ENCODE measurements around the gene KIF3B.
A peak's percentile ranks its signal among the peaks of the same experiment; 100 is the strongest.
"Not testable (repeated sequence)": the region's sequence is repeated elsewhere in the genome, so short reads cannot be mapped to it uniquely, and the experiment has no call there.

Gene KIF3B

DNA sequence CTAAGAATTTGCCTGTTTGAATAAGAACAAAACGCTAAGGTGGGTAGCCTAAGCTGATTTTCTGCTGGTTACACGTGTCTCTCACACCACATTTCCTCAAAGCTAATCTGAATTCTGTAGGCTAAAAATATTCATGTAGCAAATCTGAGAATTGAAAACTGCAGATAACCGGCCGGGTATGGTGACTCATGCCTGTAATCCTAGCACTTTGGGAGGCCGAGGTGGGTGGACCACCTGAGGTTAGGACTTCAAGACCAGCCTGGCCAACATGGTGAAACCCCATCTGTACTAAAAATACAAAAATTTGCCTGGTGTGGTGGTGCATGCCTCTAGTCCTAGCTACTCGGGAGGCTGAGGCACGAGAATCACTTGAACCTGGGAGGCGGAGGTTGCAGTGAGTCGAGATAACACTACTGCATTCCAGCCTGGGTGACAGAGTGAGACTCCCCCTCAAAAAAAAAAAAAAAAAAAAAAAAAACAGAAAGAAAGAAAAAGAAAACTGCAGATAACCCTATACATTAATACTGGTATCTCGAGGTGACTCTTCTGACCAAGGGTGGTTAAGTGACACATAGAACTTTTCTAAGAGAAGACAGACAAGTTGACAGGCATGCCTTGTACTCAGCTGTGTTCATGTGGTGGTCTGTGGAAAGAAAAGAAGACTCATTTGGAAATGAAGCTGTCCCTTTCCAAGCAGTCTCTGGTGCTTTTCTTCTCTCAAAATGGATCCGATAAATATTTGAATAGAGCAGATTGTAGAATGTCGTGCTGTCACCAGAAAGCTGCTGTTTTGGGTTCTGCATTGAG lies 55.9 kb downstream of the KIF3B start:
- no peak for DNase-seq

DNA sequence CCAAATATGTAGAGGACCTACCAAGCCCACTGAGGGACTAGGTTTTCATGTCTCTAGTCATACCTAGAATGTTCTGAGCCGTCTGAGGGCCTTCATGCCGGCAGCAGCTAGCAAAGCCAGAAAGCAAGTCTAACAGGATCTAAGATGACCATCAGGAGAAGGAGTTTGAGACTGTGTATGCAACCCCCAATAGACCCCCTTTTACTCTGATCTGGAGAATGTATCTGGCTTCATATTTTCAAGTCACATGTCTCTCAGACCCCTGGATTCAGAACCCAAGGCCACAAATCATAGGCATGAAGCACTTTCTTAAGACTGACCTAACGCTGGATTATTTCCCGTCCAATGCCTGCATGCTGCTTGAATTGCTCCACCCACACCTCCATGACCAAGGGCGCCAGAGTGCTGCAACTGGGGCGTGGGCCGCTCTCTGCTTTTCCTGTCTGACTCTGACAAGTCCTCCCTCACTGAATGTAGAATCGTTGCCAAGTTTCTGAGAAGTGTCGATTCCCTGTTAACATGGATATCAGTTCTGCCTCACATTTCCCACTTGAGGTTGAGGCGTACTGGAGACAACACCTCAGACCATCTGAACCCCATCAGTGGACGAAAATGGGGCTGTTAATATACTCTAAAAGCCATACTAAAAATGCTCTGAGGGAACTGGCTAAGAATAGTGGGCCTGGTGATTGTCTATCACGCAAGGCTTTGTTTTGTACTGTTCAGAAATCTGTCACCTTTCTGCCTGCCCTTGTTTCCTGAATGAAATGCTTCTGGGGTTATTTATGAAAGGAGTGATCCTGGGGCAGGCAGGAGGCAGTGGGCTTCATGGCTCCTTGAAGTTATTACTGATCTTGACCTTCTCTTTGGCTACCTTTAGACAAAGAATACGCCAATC lies 56.8 kb downstream of the KIF3B start:
- DNase-seq, result no peak

DNA sequence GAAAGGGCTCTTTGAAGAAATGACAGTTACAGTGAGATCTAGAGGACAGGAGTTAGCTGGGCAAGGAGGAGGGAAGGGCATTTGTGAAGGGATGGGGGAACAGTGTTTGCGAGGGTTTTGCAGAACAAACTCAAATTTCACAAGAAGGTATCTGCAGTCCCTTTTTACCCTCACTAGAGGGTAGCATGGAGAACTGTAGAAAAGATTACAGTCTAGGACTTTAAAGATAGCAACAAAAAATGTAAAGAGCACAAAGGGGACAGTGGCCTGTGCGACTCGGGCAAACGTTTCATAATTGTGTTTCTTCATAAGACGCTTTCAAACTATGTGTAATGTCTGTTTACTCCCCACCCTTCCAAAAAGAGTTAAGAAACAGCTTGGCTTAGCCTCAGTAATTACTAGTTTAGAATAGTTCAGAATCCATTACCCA lies 59.5 kb downstream of the KIF3B start:
- peak; percentile 22 for DNase-seq

DNA sequence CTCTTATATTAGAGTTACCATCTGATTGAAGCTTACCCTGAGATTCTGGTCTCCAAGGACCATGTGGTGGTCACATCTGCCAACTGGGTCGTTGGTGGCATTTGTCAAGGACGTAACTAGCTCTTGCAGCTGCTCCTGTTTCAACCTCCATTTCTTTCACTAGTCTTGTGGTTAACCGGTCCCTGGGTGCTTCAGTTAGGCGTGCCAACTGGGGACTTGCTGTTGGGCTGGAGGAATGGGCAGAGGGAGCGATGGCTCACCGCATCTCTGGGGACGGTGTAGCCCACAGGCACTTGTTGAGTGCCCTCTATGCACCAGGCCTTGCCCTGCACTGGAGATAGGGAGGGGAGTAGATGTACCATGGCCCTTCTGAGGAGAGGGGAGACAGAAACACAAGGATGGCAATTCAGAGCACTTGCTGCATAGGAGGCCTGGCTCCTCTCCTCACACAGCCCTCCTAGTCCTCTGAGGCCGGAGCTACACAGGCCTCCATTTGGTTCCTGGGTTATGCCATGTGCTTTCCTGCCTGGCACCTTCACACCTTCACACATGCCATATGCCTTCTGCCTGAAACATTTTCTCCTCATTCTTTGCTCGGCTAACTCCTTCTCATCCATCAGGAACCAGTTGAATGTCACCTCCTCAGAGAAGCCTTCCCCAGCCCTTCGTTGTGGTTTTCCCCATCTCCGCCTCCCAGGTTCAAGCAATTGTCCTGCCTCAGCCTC lies 60.6 kb downstream of the KIF3B start:
- no peak for DNase-seq

DNA sequence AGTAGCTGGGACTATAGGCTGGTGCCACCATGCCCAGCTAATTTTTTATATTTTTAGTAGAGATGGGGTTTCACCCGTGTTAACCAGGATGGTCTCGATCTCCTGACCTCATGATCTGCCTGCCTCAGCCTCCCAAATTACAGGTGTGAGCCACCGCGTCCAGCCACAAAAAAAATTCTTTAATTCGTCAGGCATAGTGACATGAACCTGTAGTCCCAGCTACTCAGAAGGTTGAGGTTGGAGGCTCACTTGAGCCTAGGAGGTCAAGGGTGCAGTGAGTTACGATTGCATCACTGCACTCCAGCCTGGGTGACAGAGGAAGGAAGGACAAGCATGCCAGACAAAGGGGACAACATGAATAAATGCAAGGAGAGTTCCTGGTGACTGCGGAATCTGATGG lies 61.2 kb downstream of the KIF3B start:
- no peak for DNase-seq

DNA sequence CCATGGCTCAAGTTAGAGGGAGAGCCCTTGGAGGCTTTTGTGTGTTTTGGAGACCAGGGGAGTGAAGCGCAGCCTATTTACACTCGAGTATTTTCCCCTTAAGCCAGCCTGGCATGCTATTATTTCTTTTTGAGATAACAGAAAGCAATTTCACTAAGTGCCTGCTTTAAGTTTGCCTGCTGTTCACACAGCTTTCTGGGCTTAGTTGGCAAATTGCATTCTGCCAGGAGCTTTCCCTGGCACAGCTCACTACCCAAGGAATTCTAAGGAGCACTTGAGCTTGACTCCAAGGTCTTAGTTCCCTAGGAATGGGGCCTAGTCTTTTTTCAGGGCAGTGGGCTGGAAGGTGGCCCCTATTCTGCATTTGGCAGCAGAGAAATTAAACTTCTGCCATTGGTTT lies 61.7 kb downstream of the KIF3B start:
- DNase-seq, result no peak

DNA sequence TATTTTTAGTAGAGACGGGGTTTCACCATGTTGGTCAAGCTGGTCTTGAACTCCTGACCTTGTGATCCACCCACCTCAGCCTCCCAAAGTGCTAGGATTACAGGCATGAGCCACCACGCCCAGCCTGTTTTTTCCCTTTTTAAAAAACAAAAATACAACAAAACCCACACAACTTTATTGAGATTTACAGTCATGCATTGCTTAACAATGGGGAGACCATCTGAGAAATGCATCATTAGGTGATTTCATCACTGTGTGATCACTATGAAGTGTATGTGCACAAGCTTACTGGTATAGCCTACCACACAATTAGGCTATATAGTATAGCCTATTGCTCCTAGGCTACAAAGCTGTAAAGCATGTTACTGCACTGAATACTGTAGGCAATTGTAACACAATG lies 63.6 kb downstream of the KIF3B start:
- not testable (repeated sequence) for DNase-seq

DNA sequence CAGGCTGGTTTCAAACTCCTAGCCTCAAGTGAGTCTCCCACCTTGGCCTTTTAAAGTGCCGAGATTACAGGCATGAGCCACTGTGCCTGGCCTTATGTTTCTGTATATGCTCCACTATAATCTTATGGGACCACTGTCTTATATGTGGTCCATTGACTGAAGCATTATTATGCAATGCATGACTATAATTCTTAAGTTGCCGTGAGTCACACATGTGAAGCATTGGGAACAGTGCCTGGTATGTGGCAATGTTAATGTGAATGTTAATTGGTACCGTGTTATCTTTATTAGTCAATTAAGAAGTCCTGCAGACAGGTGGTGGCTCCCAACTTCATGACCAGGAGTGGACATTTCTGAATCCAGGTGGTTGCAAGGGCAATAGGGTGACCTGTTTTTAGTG lies 66.0 kb downstream of the KIF3B start:
- DNase-seq, result no peak

DNA sequence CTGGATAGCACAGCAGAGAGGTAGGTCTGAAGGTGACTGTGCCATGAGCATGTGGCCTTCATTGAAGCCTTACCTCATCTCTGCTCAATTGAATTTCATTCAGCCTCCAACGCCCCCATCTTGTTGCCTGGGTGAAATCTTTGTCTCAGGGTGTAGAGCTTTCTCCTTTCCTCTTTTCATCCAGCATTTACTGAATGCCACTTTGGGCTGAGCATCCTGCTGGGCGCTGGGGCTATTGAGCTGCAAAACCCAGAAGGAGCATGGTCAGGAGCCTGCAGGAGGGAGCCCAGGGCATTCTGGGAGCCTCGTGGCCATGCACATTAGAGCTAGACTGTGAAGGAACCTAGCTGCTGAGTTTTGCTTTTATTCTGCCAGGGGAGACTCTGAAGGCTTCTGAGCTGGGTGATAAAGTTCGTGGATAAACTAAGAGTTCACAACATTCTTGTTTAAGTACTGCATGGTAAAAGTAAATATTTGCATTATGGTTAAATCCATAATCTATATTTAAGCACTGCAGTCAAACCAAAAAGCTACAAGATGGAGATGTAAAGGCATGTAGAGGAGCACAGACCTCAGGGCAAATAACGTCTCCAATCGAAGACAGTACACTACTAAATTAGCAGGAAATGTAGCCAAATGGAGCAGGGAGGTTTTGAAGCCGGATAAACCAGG lies 67.5 kb downstream of the KIF3B start:
- DNase-seq, result no peak

DNA sequence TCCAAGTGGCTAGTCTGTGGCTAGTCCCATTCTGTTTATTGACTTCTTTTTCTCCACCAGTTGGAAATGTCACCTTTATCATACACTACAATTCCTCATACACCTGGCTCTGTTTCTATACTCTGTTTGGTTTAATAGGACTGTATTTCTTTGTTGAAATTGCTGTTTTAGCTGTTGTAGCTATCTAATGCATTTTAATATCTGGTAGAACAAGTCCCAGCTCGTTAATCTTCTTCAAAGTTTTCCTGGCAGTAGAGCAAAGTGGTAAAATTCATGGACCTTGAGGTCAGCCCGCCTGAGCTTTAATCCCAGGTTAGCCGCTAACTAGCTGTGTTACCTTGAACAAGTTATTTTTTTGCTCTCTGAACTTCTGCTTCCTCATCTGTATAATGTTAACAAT lies 70.8 kb downstream of the KIF3B start:
- no peak for DNase-seq

DNA sequence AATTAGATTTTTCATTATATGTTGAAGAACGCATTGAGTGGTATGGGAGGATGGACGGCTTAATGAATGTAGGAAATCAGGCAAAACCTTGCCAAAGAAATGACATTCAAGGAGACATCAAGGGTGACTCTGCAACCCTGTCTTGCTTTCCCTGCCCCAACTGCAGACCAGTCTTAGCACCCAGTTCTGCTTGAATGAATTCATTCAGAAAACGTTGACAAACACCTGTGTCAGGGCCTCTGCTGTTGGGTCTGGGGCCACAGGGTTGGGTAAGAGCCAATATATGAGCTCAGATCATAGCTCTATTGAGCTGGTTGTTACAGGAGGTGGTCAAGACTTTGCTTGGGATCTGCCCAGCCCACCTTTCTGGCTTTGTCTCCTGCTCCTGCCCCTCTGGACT lies 73.0 kb downstream of the KIF3B start:
- no peak for DNase-seq

DNA sequence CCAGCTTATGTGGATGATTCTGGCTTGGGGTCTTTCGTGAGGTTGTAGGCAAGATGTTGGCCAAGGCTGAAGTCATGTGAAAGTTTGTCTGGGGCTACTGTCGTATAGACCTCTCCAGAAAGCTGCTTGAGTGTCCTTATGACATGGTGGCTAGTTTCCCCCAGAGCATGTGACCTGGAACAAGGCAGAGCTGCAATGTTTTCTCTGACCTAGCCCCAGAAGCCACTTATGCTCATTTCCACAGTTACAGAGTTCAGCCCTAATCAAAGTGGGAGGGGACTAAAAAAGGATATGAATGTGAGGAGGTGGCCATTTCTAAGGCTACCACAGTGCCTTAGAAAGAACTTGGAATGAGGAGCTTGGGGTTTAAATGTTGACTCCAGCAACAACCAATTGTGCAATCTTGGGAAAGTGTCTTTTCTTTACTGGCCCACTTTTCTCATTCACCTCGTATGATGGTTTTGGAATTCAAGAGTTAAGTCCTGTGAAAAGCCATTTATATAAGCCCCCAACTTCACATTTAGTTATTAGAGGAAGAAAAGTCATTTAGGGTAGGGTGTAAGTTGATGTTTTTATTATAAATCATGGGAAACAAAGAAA lies 74.8 kb downstream of the KIF3B start:
- DNase-seq, result no peak

DNA sequence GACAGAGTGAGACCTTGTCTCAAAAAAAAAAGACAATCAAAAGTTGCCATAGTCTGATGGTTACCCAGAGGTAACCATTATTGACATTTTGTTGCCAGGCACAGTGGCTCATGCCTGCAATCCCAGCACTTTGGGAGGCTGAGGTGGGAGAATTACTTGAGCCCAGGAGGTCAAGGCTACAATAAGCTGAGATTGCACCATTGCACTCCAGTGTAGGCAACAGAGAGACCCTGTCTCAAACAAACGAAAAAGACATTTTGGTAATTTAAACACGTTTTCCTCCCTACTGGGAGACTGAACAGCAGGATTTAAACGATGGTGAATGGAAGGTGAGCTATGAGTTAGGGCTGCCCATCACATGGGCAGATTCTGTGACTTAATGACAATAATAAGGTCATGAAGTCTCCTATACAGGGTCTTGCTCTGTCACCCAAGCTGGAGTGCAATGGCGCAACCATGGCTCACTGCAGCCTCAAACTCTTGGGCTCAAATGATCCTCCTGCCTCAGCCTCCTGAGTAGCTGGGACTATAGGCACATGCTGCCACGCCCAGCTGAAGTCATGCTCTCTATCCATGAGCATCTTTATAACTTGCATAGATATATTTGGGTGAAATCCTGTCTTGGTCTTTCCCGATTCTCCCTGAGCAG lies 76.5 kb downstream of the KIF3B start:
- no peak for DNase-seq

DNA sequence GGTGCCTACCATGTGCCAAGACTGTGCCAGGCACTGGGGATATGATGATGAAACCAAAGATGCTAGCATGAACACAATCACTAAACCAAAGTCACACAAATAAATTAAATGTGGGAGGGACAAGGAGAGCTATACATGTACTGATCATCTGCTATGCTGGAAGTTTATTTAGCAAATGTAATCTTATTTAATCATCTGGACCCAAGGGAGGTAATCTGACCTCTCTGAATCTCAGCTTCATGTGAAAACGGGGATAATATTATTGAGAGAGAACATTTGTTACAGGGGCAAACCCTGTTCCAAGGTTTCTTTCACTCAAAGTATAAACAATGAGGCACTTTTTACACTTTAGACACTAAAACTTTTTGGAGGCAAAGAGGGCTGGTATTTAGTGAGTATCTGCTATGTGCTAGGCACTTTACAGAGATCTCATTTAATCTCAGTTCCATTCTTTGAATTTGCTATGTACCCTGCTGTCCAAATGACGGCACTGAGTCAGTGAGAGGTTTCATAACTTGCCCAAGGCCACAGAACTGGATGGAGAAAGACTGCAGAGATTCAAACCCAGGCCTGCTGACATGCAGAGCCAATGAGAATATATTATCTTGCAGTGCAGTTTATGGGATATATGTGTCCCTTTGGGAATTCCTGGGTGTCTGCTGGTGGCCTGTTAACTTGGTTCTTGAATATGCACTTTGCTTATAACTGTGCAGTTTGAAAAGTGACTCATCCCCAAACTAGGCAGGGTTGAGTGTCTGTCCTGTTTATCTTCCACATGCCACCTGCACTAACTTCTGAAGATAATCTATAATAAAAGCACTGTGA lies 77.4 kb downstream of the KIF3B start:
- DNase-seq, result no peak

DNA sequence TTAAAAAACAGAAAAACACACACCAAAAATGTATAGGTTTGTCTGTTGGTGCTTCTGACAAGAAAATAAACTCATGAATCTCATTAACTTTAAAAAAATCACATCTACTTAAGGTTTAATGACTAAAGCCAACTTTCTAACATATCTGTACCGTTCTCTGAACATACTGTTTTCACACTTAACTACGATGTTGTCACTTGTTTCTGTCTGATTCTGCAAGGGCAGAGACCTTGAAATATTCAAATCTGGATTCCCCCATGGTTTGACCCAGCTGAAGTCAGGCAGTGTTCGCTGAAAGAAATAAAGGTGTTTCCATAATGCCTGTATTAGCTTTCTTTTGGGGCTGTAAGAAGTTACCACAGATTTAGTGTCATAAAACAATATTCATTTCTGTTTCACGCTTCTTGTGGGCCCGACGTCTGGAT lies 78.0 kb downstream of the KIF3B start:
- DNase-seq, result no peak

DNA sequence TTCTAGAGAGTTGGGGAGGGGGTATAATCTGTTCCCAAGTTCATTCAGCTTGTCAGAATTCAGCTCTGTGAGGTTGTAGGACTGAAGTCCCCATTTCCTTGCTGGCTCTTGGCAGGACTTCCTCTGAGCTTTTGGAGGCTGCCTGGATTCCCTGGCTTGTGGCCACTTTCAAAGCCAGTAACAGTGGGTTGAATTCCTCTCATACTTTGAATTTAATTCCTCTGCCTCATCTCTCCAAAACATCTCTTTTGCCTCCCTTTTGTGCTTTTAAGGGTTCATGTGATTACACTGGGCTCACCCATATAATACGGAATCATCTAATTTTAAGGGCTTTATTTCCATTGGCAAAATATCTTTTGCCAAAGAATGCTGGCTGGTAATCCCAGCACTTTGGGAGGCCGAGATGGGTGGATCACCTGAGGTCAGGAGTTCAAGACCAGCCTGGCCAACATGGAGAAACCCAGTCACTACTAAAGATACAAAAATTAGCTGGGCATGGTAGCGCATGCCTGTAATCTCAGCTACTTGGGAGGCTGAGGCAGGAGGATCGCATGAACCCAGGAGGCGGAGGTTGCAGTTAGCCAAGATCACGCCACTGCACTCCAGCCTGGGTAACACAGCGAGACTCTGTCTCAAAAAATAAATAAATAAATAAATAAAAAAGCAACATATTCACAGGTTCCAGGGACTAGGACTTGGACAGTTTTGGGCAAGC lies 78.6 kb downstream of the KIF3B start:
- DNase-seq, result not testable (repeated sequence)

DNA sequence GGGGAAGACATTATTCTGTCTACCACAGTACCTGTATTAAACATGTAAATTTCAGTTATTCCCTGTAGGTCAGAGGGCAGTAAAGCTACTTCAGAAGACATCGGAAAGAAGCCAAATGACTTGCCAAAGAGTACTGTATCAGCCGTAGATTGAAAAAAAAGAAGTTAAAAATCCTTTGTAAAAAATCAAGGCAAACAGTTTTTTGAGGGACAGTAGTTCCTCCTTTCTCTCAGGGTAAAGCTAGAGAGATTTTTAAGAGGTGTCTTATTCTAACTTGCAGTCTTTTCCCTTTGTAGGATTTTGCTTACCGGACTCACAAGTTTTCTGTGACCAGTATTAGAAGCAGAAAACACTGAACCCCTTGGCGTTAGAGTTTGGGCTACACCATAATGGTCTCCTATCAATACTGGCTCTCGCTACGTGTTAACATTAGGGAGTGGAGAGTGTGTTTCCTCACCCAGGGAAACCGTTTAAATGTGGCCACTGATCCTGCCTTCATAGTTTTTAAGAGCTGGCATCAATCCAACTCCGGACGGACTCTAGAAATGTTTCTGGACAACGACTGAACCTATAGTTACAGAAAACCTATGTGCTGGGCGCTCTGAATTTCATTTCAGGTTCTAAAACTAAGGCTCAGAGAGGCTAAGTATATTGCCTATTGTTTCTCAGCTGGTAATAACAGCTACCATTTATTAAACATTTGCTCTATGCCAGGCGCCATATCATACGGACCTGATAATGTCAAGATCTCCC lies 79.3 kb downstream of the KIF3B start:
- DNase-seq, result no peak

DNA sequence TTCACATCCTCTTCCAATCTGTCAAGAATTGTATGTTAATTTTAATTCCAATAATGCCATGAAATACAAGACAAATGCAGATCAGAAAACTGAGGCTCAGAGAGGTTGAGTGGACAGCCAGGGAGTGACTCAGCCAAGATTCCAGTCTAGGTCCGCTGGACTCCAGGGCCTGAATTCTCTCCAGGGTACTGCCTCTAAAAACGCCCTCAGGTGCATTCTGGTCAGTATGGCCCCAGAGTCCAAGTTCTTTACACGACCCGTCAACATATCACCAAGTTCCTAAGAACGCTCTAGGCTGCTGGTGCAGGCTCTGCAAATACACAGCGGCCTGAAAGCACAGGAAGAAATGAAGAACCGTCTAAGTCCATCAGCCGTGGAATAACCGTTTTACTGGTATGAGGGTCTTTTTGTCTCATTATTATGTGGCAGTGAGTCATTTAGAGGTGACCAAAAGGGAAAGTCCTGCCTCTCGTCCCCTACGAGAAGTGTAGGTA lies 80.0 kb downstream of the KIF3B start:
- peak; percentile 69 for DNase-seq
